ENCODE measurements around the gene SNX25. TPM values are rescaled to one million over a fixed set of nuclear protein-coding genes. Genes with fewer than 3 reads are reported as not detected.

Gene SNX25
- total RNA-seq, 4 donors from 2014 or later: 36.9 to 71.3 (median 42.7) TPM

GRCh38 chr4:185383451-185383850 is 174.1 kb downstream of the SNX25 start:
- 37 to 49% methylated on average over 4 of the region's 4 CpGs for WGBS, 2 donors

GRCh38 chr4:185384061-185384460 is 174.7 kb downstream of the SNX25 start:
- 91 to 92% methylated on average over 2 of the region's 2 CpGs for WGBS, 2 donors
- peaks cover 22 to 31% of the 10 kb centered on the region in 2 donors for H3K4me1 ChIP-seq
- H3K9me3 ChIP-seq: no peaks in the 10 kb centered on the region
- DNase-seq: no peak
- intact Hi-C loops (cut with DNase I): loop anchor here (10.0 kb wide), 1 partner anchor 79 kb away; no protein-coding TSS in a partner anchor
- no peaks in the 10 kb centered on the region for H3K36me3 ChIP-seq
- H3K27me3 ChIP-seq: no peaks in the 10 kb centered on the region
- H3K27ac ChIP-seq: peak overlapping the region; percentile 56 to 84 (median 72)
- no peak overlapping the region for H3K4me3 ChIP-seq (replicated peaks in 1 of 3)
- TF ChIP-seq CTCF (IDR thresholded peaks at IDR 0.05) (no peak), POLR2A (IDR thresholded peaks at IDR 0.05) (no peak)

More at GRCh38 chr4:185383451-185383850, 174.1 kb downstream of the SNX25 start:
- H3K4me1 ChIP-seq: peaks cover 22 to 31% of the 10 kb centered on the region in 2 donors
- peak; percentile 69 to 74 for DNase-seq
- H3K9me3 ChIP-seq: no peaks in the 10 kb centered on the region
- H3K36me3 ChIP-seq: no peaks in the 10 kb centered on the region
- peak overlapping the region; percentile 56 to 84 (median 72) for H3K27ac ChIP-seq
- H3K27me3 ChIP-seq: no peaks in the 10 kb centered on the region
- no peak for TF ChIP-seq POLR2A (IDR thresholded peaks at IDR 0.05)
- TF ChIP-seq CTCF (IDR thresholded peaks at IDR 0.05): no peak
- intact Hi-C loops (cut with DNase I): loop anchor here (10.0 kb wide), 1 partner anchor 79 kb away; no protein-coding TSS in a partner anchor
- H3K4me3 ChIP-seq (replicated peaks in 1 of 3): no peak overlapping the region

GRCh38 chr4:185384930-185385331 is 175.5 kb downstream of the SNX25 start:
- TF ChIP-seq CTCF (IDR thresholded peaks at IDR 0.05): no peak
- no peak for TF ChIP-seq POLR2A (IDR thresholded peaks at IDR 0.05)
- no peak for DNase-seq
- intact Hi-C loops (cut with DNase I): loop anchor here (10.0 kb wide), 1 partner anchor 80 kb away; no protein-coding TSS in a partner anchor
- H3K36me3 ChIP-seq: no peaks in the 10 kb centered on the region
- H3K4me1 ChIP-seq: peaks cover 22 to 31% of the 10 kb centered on the region in 2 donors
- 59 to 63% methylated on average over 10 of the region's 10 CpGs for WGBS, 2 donors
- no peaks in the 10 kb centered on the region for H3K27me3 ChIP-seq
- H3K27ac ChIP-seq: peak overlapping the region in 2 of 3 donors; percentile 56 to 84
- no peaks in the 10 kb centered on the region for H3K9me3 ChIP-seq
- no peak overlapping the region for H3K4me3 ChIP-seq (replicated peaks in 1 of 3)

GRCh38 chr4:185387957-185388356 is 178.6 kb downstream of the SNX25 start:
- Histone ChIP-seq H3K4me1 (peaks cover 15 to 19% of the 10 kb centered on the region in 2 donors), H3K36me3 (no peaks in the 10 kb centered on the region), H3K27ac (no peak overlapping the region), H3K27me3 (no peaks in the 10 kb centered on the region), H3K4me3 (replicated peaks in 1 of 3) (no peak overlapping the region), H3K9me3 (no peaks in the 10 kb centered on the region)
- TF ChIP-seq CTCF (IDR thresholded peaks at IDR 0.05): no peak
- no peak for TF ChIP-seq POLR2A (IDR thresholded peaks at IDR 0.05)
- no peak for DNase-seq
- intact Hi-C loops (cut with DNase I): loop anchor here (10.0 kb wide), 1 partner anchor 83 kb away; no protein-coding TSS in a partner anchor
- WGBS, 2 donors: 93 to 95% methylated on average over 12 of the region's 12 CpGs

GRCh38 chr4:185390941-185391340 is 181.5 kb downstream of the SNX25 start:
- intact Hi-C loops (cut with DNase I): no loop called here
- no peak for TF ChIP-seq POLR2A (IDR thresholded peaks at IDR 0.05)
- no peak for TF ChIP-seq CTCF (IDR thresholded peaks at IDR 0.05)
- Histone ChIP-seq H3K36me3 (no peaks in the 10 kb centered on the region), H3K4me3 (replicated peaks in 1 of 3) (no peak overlapping the region), H3K4me1 (peaks cover 0 to 7% of the 10 kb centered on the region in 2 donors), H3K27me3 (no peaks in the 10 kb centered on the region), H3K27ac (no peak overlapping the region), H3K9me3 (no peaks in the 10 kb centered on the region)
- 83 to 92% methylated on average over 6 of the region's 6 CpGs for WGBS, 2 donors
- DNase-seq: no peak
